Kidney (tissue), 14 donors: ENCODE measurements around the gene SRRM1. TPM values are rescaled to one million over a fixed set of nuclear protein-coding genes. Genes with fewer than 3 reads are reported as not detected.
A peak's percentile ranks its signal among the peaks of the same experiment; 100 is the strongest.
"Not testable (repeated sequence)": the region's sequence is repeated elsewhere in the genome, so short reads cannot be mapped to it uniquely, and the experiment has no call there.

Source experiments
- DNase-seq, 5 donors: peaks; one replicate each; pipeline ENCODE4 v3.0.0-alpha.2; 2013 to 2020
- FAIRE-seq: peaks from 2 replicates; lab custom pipeline; 2012; peaks lifted over from hg19 to GRCh38; lab: Jason Lieb, UNC
- H3K27ac ChIP-seq, 2 donors: one replicate each; pipeline ENCODE4 v1.7.0; 2013; ENCODE audit warnings: low read depth in 2 of 2, low read length in 2 of 2, inconsistent platforms in 1 of 2
- H3K27me3 ChIP-seq: one replicate; pipeline ENCODE4 v1.7.1; 2013; ENCODE audit warnings: low read length, inconsistent platforms; ENCODE audit not compliant: control insufficient read depth, insufficient read depth
- H3K36me3 ChIP-seq, 3 donors: one replicate each; pipeline versions ENCODE4 v1.7.0 to v1.7.1; 2013; ENCODE audit warnings: low read length in 3 of 3, control low read depth in 1 of 3, inconsistent platforms in 1 of 3; ENCODE audit not compliant: insufficient read depth in 3 of 3, control insufficient read depth in 2 of 3
- H3K4me1 ChIP-seq, 3 donors: one replicate each; pipeline versions ENCODE4 v1.7.0 to v1.7.1; 2013; ENCODE audit warnings: low read length in 3 of 3, inconsistent platforms in 1 of 3, low read depth in 1 of 3; ENCODE audit not compliant: control insufficient read depth in 2 of 3, insufficient read depth in 2 of 3
- H3K4me3 ChIP-seq, 3 donors: one replicate each; pipeline versions ENCODE4 v1.7.0 to v1.8.1; 2013; ENCODE audit warnings: low read length in 3 of 3, control low read depth in 1 of 3, inconsistent platforms in 1 of 3
- H3K9ac ChIP-seq, 3 donors: one replicate each; pipeline versions ENCODE4 v1.7.0 to v1.7.1; 2013; ENCODE audit warnings: low read length in 3 of 3, control low read depth in 1 of 3, inconsistent platforms in 1 of 3
- H3K9me3 ChIP-seq, 3 donors: one replicate each; pipeline versions ENCODE4 v1.7.0 to v1.7.1; 2013; ENCODE audit warnings: low read length in 3 of 3, control low read depth in 1 of 3, inconsistent platforms in 1 of 3; ENCODE audit not compliant: control insufficient read depth in 2 of 3, insufficient read depth in 1 of 3
- CTCF ChIP-seq: IDR thresholded peaks from 3 replicates; pipeline ENCODE4 v1.5.1; 2012; ENCODE audit warnings: mild to moderate bottlenecking, moderate library complexity, borderline replicate concordance; ENCODE audit not compliant: insufficient read depth; ENCODE audit errors: extremely low read depth
- intact Hi-C: fragments of 100-400 bp; cut with DNase I; formaldehyde crosslinking; loops from one replicate; pipeline ENCODE4 v1.11.1; 2022
- polyA plus RNA-seq: library from polyadenylated mRNA; stranded (reverse); fragments of 350-450 nt; fragmentation: Illumina TruSeq; extraction: RNeasy Lipid Tissue Mini Kit (QIAGEN cat#74804); gene quantifications from one replicate; pipeline ENCODE4 v1.2.3, GENCODE V29; 2014; ENCODE audit warnings: low read depth, low replicate concordance; ENCODE audit not compliant: insufficient read depth
- total RNA-seq: library from RNA; stranded (reverse); fragmentation: NEBNext Ultra II Directional; extraction: Animal tissue kit (Norgen Biotek cat#: 25700); gene quantifications from one replicate; pipeline ENCODE4 v1.2.1, GENCODE V29; 2021
- donor health status: control.
- donor health status: control.
- donor health status: control.
- donor health status: control.
- donor health status: control.
- donor health status: DM: yes; HTN: yes; CAD: no.
- donor health status: Normal renal cell carcinoma (clear cell type).

The SRRM1 gene
- total and polyA plus RNA-seq, 2 donors from 2014 or later, result 21.1 to 123 TPM

- H3K27me3 ChIP-seq, result no peaks in the 10 kb centered on the region
- H3K9ac ChIP-seq, result peak overlapping the region in 1 of 3 donors; percentile 3
- no peak for TF ChIP-seq CTCF
- peak overlapping the region; percentile 13 to 69 for H3K27ac ChIP-seq
- intact Hi-C loops, result no loop called here
- no peak for FAIRE-seq
- H3K4me3 ChIP-seq, result peak overlapping the region in 1 of 3 donors; percentile 35
- peak; percentile 81 to 91 (median 87) for DNase-seq
- no peaks in the 10 kb centered on the region for H3K9me3 ChIP-seq
- H3K36me3 ChIP-seq, result no peaks in the 10 kb centered on the region
- no peaks in the 10 kb centered on the region for H3K4me1 ChIP-seq
Observed at GRCh38 chr1:24705260-24706073, 62.4 kb downstream of the SRRM1 start.

- H3K27me3 ChIP-seq, intact Hi-C loops, FAIRE-seq, H3K4me3 ChIP-seq, H3K36me3 ChIP-seq, H3K9ac ChIP-seq, H3K4me1 ChIP-seq, H3K9me3 ChIP-seq, DNase-seq: not testable (repeated sequence)
- H3K27ac ChIP-seq, result peak overlapping the region; percentile 13 to 69
Observed at GRCh38 chr1:24706074-24706389, 62.9 kb downstream of the SRRM1 start.

- no peak for TF ChIP-seq CTCF
Observed at GRCh38 chr1:24707687-24708086, 64.6 kb downstream of the SRRM1 start.

GRCh38 chr1:24708938-24709337, 65.8 kb downstream of the SRRM1 start:
- TF ChIP-seq CTCF, result no peak
- Histone ChIP-seq H3K9ac (no peak overlapping the region), H3K9me3 (no peaks in the 10 kb centered on the region), H3K4me3 (no peak overlapping the region), H3K27ac (no peak overlapping the region), H3K4me1 (no peaks in the 10 kb centered on the region), H3K27me3 (no peaks in the 10 kb centered on the region), H3K36me3 (no peaks in the 10 kb centered on the region)
- no peak for DNase-seq
- intact Hi-C loops, result no loop called here
- no peak for FAIRE-seq

More at GRCh38 chr1:24707687-24708086, 64.6 kb downstream of the SRRM1 start:
- Histone ChIP-seq H3K36me3 (no peaks in the 10 kb centered on the region), H3K27me3 (no peaks in the 10 kb centered on the region), H3K9ac (no peak overlapping the region), H3K4me3 (no peak overlapping the region), H3K9me3 (no peaks in the 10 kb centered on the region), H3K27ac (no peak overlapping the region), H3K4me1 (no peaks in the 10 kb centered on the region)
- intact Hi-C loops, result no loop called here
- DNase-seq (no peak), FAIRE-seq (no peak)
